ENCODE results near the gene DIPK1C. TPM values are rescaled to one million over a fixed set of nuclear protein-coding genes. Genes with fewer than 3 reads are reported as not detected.

Gene DIPK1C
- total and polyA plus RNA-seq, 10 of the 15 experiments (the other 5 are each of a cell fraction or from before 2014, with no cell fraction given): not detected

DNA sequence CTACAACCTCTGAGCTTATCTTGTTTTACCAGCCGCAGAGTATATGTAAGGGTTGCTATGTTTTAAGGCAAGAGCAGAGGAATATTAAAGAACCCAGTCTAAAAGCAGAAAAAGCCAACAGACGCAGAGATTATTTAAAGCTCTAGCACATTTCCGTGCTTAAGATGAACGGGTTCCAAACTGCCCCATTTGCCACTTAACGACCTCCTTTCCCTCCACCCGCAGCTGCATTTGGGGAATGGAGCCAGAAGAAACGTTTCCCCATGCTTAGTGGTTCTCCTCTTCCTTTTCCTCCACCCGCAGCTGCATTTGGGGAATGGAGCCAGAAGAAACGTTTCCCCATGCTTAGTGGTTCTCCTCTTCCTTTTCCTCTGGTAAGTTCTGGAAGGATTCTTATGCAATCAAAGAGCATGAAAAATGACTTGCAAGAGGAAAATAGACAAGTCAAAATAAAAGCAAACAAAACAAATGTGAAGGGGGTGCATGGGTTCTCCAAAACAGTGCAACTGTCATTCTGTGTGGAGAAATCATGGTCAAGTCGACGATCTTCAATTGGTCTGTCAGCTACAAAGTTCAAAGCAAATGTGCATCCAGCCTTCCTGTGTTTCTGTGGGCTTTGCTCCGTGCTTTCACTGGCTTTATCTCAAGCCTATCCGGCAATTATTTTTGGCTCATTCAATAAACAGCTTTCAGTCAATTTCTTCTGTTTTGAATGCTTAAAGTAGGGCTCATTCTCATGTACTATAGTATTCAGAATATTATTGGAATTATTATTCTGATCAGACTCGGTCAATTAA is 57.8 kb downstream of the DIPK1C start (continued):
- TF ChIP-seq STAT3 (IDR thresholded peaks at IDR 0.05; ENCODE audit: low read depth, low read length) (no peak), CREB1 (IDR thresholded peaks at IDR 0.05; ENCODE audit: low read depth) (no peak), BMI1 (IDR thresholded peaks at IDR 0.05; ENCODE audit: borderline replicate concordance) (no peak), IRF4 (IDR thresholded peaks at IDR 0.05; ENCODE audit: low read depth, low read length) (no peak), KLF5 (IDR thresholded peaks at IDR 0.05; ENCODE audit: partially characterized antibody) (no peak), CHD1 (IDR thresholded peaks at IDR 0.05; ENCODE audit: low read depth, low read length) (no peak), BACH1 (IDR thresholded peaks at IDR 0.05; ENCODE audit: borderline replicate concordance) (no peak), BRCA1 (IDR thresholded peaks at IDR 0.05; ENCODE audit: low read depth, low read length) (no peak)
- TF ChIP-seq, protein P1, sequence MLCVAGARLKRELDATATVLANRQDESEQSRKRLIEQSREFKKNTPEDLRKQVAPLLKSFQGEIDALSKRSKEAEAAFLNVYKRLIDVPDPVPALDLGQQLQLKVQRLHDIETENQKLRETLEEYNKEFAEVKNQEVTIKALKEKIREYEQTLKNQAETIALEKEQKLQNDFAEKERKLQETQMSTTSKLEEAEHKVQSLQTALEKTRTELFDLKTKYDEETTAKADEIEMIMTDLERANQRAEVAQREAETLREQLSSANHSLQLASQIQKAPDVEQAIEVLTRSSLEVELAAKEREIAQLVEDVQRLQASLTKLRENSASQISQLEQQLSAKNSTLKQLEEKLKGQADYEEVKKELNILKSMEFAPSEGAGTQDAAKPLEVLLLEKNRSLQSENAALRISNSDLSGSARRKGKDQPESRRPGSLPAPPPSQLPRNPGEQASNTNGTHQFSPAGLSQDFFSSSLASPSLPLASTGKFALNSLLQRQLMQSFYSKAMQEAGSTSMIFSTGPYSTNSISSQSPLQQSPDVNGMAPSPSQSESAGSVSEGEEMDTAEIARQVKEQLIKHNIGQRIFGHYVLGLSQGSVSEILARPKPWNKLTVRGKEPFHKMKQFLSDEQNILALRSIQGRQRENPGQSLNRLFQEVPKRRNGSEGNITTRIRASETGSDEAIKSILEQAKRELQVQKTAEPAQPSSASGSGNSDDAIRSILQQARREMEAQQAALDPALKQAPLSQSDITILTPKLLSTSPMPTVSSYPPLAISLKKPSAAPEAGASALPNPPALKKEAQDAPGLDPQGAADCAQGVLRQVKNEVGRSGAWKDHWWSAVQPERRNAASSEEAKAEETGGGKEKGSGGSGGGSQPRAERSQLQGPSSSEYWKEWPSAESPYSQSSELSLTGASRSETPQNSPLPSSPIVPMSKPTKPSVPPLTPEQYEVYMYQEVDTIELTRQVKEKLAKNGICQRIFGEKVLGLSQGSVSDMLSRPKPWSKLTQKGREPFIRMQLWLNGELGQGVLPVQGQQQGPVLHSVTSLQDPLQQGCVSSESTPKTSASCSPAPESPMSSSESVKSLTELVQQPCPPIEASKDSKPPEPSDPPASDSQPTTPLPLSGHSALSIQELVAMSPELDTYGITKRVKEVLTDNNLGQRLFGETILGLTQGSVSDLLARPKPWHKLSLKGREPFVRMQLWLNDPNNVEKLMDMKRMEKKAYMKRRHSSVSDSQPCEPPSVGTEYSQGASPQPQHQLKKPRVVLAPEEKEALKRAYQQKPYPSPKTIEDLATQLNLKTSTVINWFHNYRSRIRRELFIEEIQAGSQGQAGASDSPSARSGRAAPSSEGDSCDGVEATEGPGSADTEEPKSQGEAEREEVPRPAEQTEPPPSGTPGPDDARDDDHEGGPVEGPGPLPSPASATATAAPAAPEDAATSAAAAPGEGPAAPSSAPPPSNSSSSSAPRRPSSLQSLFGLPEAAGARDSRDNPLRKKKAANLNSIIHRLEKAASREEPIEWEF (IDR thresholded peaks at IDR 0.05; ENCODE audit: insufficient replicate concordance, low read depth, low read length): no peak
